HUES48 (cell line): ENCODE results near the gene LINGO1.
A peak's percentile ranks its signal among the peaks of the same experiment; 100 is the strongest.

Experiments
- H3K27ac ChIP-seq: one replicate; pipeline ENCODE4 v1.7.0; 2013; ENCODE audit warnings: low read depth, low read length, inconsistent platforms
- H3K27me3 ChIP-seq: 2 replicates; pipeline ENCODE4 v1.6.1; 2013; ENCODE audit warnings: mild to moderate bottlenecking, low read length; ENCODE audit not compliant: control insufficient read depth, insufficient read depth
- H3K36me3 ChIP-seq: 2 replicates; pipeline ENCODE4 v1.6.1; 2013; ENCODE audit warnings: low read length; ENCODE audit not compliant: control insufficient read depth, insufficient read depth
- H3K4me1 ChIP-seq: 2 replicates; pipeline ENCODE4 v1.6.1; 2013; ENCODE audit warnings: mild to moderate bottlenecking, low read length; ENCODE audit not compliant: control insufficient read depth, insufficient read depth
- H3K4me3 ChIP-seq: 2 replicates; pipeline ENCODE4 v1.5.1; 2013; ENCODE audit warnings: mild to moderate bottlenecking, low read depth, low read length
- H3K9ac ChIP-seq: 2 replicates; pipeline ENCODE4 v1.6.1; 2013; ENCODE audit warnings: mild to moderate bottlenecking, low read depth, low read length, moderate library complexity
- H3K9me3 ChIP-seq: 2 replicates; pipeline ENCODE4 v1.6.1; 2013; ENCODE audit warnings: low read length; ENCODE audit not compliant: control insufficient read depth, insufficient read depth

LINGO1 gene

DNA sequence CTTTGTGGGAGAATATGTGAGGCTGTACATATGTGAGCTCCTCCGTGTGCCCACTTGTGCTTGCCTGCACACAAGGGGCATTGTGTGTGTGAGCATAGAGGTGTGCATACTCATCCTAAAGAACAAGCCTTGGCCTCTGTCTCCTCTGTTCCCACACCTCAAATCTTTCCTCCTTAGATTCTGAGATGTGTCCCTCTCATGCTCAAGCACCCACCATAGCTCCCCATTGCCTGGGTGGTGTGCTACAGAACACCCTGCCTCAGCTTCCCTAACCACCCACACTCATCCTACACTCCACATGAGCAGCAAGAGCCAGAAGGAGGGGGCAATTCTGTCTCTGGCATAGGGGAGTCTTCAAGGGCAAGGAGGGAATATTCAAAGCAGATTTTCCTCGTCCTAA, 27.7 kb downstream of the LINGO1 start:
- Histone ChIP-seq H3K9me3 (no peaks in the 10 kb centered on the region), H3K36me3 (no peaks in the 10 kb centered on the region), H3K4me3 (peak overlapping the region; percentile 51), H3K27ac (no peak overlapping the region), H3K4me1 (peaks cover 34% of the 10 kb centered on the region), H3K9ac (no peak overlapping the region), H3K27me3 (no peaks in the 10 kb centered on the region)

DNA sequence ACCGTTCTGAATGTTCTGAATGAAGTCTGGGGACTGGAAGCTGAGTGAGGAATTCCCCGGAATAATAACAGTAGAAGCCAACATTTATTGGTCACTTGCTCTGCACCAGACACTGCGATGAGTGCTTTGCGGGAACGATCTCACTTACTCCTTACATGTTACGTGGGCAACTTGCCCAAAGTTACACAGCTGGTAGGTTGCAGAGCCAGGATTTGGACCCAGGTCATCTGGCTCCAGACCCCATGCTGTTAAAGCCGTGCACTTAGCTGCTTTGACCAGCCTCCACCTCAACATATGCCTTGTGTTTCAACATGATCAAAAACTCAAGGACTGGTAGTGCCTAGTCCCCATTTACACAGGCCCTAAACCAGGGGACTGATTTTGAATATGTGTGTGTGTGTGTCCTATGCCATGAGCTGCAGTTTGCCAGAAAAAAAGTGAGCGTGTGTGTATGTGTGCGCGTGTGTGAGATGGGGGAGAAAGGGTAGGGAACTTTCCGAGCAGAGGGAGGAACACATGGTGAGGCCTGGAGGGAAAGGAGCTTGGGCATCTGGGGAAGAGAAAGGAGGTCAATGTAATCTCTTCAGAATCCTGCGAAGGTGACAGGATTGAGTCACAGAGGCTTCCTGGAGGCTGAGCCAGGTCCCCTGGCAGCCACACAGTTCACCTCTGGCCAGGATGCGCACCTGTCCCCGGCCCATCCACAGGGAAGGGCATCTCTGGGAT, 28.9 kb downstream of the LINGO1 start:
- no peak overlapping the region for H3K9ac ChIP-seq
- no peak overlapping the region for H3K27ac ChIP-seq
- peak overlapping the region; percentile 47 for H3K4me3 ChIP-seq
- no peaks in the 10 kb centered on the region for H3K36me3 ChIP-seq
- H3K9me3 ChIP-seq = no peaks in the 10 kb centered on the region
- H3K4me1 ChIP-seq = peaks cover 38% of the 10 kb centered on the region
- H3K27me3 ChIP-seq = no peaks in the 10 kb centered on the region

DNA sequence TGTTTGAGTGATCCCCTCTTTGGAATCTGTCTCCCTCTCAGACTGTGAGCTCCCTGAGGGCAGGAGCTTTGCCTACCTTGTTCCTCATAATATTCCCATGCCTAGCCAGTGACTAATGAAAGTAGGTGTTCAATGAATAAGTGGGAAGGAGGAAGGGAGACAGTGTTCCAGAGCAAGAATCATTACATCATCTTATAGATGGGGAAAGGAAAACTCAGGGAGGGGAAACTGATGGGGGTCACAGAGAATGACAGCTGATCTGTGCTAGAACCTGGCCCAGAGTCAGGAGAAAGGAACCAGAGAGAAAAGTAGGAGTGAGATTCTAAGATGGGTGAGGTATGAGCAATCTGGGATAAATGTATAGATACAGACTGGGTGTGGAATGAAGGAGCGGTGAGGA, 29.9 kb downstream of the LINGO1 start:
- Histone ChIP-seq H3K27ac (no peak overlapping the region), H3K9ac (no peak overlapping the region), H3K27me3 (no peaks in the 10 kb centered on the region), H3K4me1 (peaks cover 34% of the 10 kb centered on the region), H3K36me3 (no peaks in the 10 kb centered on the region), H3K9me3 (no peaks in the 10 kb centered on the region), H3K4me3 (no peak overlapping the region)

DNA sequence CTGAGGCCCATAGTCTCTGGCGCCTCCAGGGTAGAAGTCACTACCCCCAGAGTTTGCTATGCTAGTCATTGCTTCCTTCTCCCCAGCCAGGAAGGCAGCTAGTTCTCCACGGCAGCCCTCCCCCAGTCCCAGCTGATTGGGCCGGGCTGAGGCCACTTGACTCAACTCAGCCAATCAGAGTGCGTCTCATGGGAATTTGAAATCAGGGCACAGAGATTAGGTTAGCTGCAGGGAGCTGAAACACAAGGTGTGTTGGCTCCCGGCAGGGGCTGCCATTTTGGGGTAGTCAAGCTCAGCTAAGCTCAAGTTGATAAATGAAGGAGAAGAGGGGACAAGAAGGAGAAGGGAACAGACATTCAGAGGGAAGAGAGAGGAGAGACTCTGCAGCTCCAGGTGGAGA, 32.8 kb downstream of the LINGO1 start:
- H3K27ac ChIP-seq = no peak overlapping the region
- no peaks in the 10 kb centered on the region for H3K9me3 ChIP-seq
- peaks cover 13% of the 10 kb centered on the region for H3K4me1 ChIP-seq
- H3K9ac ChIP-seq = no peak overlapping the region; the same call in 1 of the 2 replicates
- no peak overlapping the region for H3K4me3 ChIP-seq
- no peaks in the 10 kb centered on the region for H3K36me3 ChIP-seq
- H3K27me3 ChIP-seq = no peaks in the 10 kb centered on the region

DNA sequence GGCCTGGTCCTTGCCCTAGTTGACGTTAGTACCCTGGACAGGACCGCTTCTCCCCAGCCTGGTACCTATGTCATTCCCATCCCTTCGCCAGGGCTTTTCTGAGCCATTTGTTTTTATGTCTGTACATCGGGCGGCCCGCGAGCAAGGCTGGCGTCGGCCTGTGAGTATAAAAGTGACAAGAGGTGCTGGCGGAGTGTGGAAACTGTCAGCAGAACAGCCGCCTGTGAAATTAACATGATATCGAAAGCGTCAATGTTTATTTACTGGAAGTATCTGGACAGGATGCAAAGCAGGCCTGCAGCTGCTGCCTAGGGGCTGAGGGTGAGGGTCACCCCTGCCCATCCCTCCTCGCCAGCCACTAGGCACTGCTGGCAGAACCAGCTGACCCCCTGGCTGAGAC, 33.4 kb downstream of the LINGO1 start:
- Histone ChIP-seq H3K4me3 (no peak overlapping the region), H3K9ac (no peak overlapping the region), H3K9me3 (no peaks in the 10 kb centered on the region), H3K4me1 (peaks cover 10% of the 10 kb centered on the region), H3K27ac (no peak overlapping the region), H3K36me3 (no peaks in the 10 kb centered on the region), H3K27me3 (no peaks in the 10 kb centered on the region)

DNA sequence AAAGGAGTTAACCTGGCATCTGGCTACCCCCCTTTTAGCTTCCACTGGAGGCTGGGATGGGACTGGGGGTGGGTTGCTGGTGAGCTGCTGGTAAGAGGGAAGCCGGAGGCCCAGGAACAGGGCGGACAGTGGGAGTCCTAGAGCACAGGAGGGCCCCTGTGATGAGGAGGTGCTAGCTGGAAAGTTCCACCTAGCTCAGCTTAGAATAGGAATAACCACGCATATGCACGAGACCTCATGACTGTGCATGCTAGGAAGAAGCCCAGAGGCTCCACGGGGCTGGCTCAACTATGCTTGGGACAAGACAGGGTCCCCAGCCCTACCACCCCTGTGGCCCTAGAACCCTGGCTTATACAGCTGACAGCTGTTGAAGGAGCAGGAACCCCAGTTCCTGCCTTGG, 34.1 kb downstream of the LINGO1 start:
- Histone ChIP-seq H3K36me3 (no peaks in the 10 kb centered on the region), H3K27me3 (no peaks in the 10 kb centered on the region), H3K4me1 (peaks cover 10% of the 10 kb centered on the region), H3K4me3 (no peak overlapping the region), H3K9ac (no peak overlapping the region), H3K9me3 (no peaks in the 10 kb centered on the region), H3K27ac (no peak overlapping the region)

DNA sequence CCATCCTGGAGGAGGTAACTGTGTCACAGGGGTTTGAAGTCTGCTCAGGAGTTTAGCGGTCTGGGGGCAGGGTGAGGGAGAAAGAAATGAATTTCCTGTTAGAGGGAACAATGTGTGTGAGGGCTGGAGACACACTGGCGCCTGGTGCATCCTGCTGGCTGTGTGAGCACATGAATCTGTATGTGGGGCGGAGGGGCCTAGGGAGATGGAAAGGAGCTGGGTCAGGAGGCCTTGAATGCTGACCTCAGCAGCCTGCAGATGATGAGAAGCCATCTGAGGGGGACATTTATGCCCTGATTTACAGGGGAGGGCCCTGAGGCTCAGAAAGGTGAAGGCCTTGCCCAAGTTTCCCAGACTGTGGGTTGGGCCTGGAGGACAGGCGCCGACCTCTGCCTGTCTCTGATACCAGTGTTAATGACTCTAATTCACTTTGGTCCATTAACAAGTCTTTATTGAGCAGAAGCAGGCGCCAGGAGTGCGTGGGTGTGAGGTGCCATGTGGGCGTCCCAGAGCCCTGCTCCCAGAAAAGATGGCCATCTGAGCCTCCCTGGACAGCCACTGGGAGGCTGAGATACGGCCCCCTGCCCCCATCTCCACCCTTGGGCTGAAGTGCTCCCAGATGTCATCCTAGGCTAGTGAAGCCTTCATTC, 34.8 kb downstream of the LINGO1 start:
- no peaks in the 10 kb centered on the region for H3K9me3 ChIP-seq
- H3K27me3 ChIP-seq = no peaks in the 10 kb centered on the region
- no peak overlapping the region for H3K4me3 ChIP-seq
- no peaks in the 10 kb centered on the region for H3K36me3 ChIP-seq
- H3K27ac ChIP-seq = no peak overlapping the region
- H3K4me1 ChIP-seq = peaks cover 10% of the 10 kb centered on the region
- no peak overlapping the region for H3K9ac ChIP-seq

DNA sequence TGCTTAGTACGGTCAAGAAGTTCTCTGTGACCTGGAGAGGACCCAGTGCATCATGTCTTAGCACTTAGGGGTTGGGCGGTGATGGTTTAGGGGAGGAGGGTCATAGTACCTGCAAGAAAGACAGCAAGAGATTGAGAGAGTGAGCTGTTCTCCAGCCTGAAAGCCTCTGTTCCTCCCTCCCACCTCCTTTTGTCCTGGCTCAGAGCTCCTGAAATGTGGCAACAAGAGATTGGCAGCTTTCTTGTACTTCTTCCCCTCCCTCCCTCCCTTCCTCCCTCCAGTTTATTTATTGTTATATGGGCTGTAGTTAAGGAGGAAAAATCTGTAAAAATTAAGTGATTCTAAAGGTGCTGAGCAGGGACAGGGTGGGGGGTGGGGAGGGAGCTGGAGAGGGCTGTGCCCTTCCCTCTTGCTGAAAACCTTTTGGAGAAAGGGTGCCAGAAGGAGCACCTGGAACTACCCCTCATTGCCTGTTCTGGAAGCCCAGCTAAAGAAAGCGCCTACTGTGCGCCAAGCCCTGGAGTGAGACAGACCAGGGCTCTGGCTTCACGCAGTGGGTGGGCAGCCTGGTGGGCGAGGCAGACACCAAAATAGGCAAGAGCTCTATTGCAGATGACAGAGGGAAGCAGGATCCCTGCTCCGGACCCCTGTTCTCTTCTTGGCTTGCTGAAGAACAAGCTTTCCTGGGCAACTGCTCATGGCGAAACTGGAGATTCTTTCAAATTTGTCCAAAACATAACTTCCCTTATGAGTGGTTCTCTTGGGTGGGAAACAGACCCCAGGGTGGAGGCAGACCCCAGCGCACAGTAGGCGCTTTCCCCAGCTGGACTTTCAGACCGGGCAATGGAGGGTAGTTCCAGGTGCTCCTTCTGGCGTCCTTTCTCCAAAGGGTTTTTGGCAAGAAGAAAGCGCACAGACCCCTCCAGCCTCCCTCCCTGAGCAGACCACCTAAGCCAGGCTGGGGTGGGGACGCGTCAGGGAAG, 35.6 kb downstream of the LINGO1 start:
- no peaks in the 10 kb centered on the region for H3K36me3 ChIP-seq
- H3K27ac ChIP-seq = no peak overlapping the region
- H3K9me3 ChIP-seq = no peaks in the 10 kb centered on the region
- H3K4me1 ChIP-seq = peaks cover 10% of the 10 kb centered on the region
- H3K4me3 ChIP-seq = no peak overlapping the region
- no peak overlapping the region for H3K9ac ChIP-seq
- H3K27me3 ChIP-seq = no peaks in the 10 kb centered on the region

DNA sequence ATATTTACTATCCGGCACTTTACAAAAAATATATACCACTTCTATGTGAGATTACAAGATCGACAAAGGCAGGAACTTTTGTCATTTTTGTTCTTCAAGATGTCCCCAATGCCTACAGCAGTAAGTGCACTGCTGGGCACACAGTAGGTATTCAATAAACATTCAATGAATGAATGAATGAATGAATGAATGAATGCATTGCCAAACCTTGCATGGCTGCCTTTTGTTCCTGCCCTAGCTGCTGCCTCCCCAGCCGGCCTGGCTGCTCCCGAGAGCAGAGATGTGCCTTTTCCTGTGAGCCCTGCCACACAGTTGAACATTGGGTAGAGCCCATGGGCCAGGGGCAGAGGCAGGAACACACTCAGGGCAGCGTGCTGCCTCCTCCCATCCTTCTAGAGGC, 37.5 kb downstream of the LINGO1 start:
- Histone ChIP-seq H3K4me3 (no peak overlapping the region), H3K27ac (no peak overlapping the region), H3K4me1 (peaks cover 6% of the 10 kb centered on the region), H3K36me3 (no peaks in the 10 kb centered on the region), H3K9ac (no peak overlapping the region), H3K9me3 (no peaks in the 10 kb centered on the region), H3K27me3 (no peaks in the 10 kb centered on the region)

DNA sequence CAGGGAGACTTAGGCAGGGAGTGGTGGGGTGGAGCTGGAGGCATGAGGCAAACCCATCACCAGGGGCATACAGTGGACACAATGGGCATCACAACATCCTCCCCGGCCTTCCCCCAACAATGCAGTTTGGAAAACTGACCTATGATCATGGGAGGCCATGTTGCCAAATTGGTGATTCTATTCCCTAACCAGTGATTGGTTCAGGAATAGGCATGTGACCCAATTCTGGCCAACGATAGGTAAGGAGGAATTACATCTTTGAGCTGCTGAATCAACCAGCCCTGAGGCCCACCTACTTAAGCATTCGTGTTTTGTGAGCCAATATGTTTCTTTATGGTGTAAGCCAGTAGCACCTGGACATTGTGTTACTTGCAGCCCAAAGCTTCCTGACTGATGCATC, 40.0 kb downstream of the LINGO1 start:
- Histone ChIP-seq H3K9ac (no peak overlapping the region), H3K9me3 (no peaks in the 10 kb centered on the region), H3K4me3 (no peak overlapping the region), H3K4me1 (no peaks in the 10 kb centered on the region), H3K36me3 (no peaks in the 10 kb centered on the region), H3K27ac (no peak overlapping the region), H3K27me3 (no peaks in the 10 kb centered on the region)
